Bronchial epithelial cell (primary cell): ENCODE results near the gene OR1K1. TPM values are rescaled to one million over a fixed set of nuclear protein-coding genes. Genes with fewer than 3 reads are reported as not detected.
"Not testable (repeated sequence)": the region's sequence is repeated elsewhere in the genome, so short reads cannot be mapped to it uniquely, and the experiment has no call there.

Source experiments
- DNase-seq: peaks from one replicate; pipeline ENCODE4 v3.0.0-alpha.2; 2010; ENCODE audit warnings: low read depth
- FAIRE-seq: peaks from 2 replicates; lab custom pipeline; 2011; peaks lifted over from hg19 to GRCh38; lab: Jason Lieb, UNC
- H3K27me3 ChIP-seq: 2 replicates; pipeline ENCODE4 v1.5.1; 2011; ENCODE audit warnings: low read length; ENCODE audit not compliant: control insufficient read depth, insufficient read depth
- H3K36me3 ChIP-seq: 2 replicates; pipeline ENCODE4 v1.5.1; 2011; ENCODE audit warnings: low read length; ENCODE audit not compliant: control insufficient read depth, insufficient read depth
- H3K4me3 ChIP-seq: 2 replicates; pipeline ENCODE4 v1.5.1; 2011; ENCODE audit warnings: mild to moderate bottlenecking, low read depth, low read length, control low read depth
- CTCF ChIP-seq: IDR thresholded peaks from 2 replicates; pipeline ENCODE4 v1.5.1; 2011; ENCODE audit warnings: mild to moderate bottlenecking, moderate library complexity, low read length, control low read depth, inconsistent platforms; ENCODE audit not compliant: insufficient read depth, severe bottlenecking
- total RNA-seq: library from RNA; depleted of rRNA; stranded (reverse); fragments of >200 nt; gene quantifications from 2 replicates; pipeline ENCODE4 v1.2.1, GENCODE V29; 2014

Gene OR1K1
- total RNA-seq, 1 donor from 2014 or later = not detected

GRCh38 chr9:122837266-122837850 is 37.4 kb downstream of the OR1K1 start:
- FAIRE-seq (no peak), DNase-seq (no peak)
- TF ChIP-seq CTCF = no peak
- no peaks in the 10 kb centered on the region for H3K27me3 ChIP-seq
- H3K4me3 ChIP-seq = no peak overlapping the region
- H3K36me3 ChIP-seq = no peaks in the 10 kb centered on the region

GRCh38 chr9:122838441-122838840 is 38.5 kb downstream of the OR1K1 start:
- not testable (repeated sequence) for DNase-seq

GRCh38 chr9:122841501-122841900 is 41.6 kb downstream of the OR1K1 start:
- no peak for TF ChIP-seq CTCF
- DNase-seq = no peak
- FAIRE-seq = no peak
- Histone ChIP-seq H3K4me3 (no peak overlapping the region), H3K27me3 (no peaks in the 10 kb centered on the region), H3K36me3 (no peaks in the 10 kb centered on the region)

More at GRCh38 chr9:122838441-122838840, 38.5 kb downstream of the OR1K1 start:
- not testable (repeated sequence) for FAIRE-seq, H3K27me3 ChIP-seq, H3K4me3 ChIP-seq, H3K36me3 ChIP-seq

- Histone ChIP-seq H3K36me3 (no peaks in the 10 kb centered on the region), H3K27me3 (no peaks in the 10 kb centered on the region), H3K4me3 (no peak overlapping the region)
- no peak for TF ChIP-seq CTCF
- FAIRE-seq = no peak
- no peak for DNase-seq
Measured at GRCh38 chr9:122844137-122844536, 44.2 kb downstream of the OR1K1 start.

- no peaks in the 10 kb centered on the region for H3K27me3 ChIP-seq
- peaks cover 2% of the 10 kb centered on the region for H3K36me3 ChIP-seq
- TF ChIP-seq CTCF = no peak
- H3K4me3 ChIP-seq = no peak overlapping the region
- DNase-seq = no peak
- no peak for FAIRE-seq
Measured at GRCh38 chr9:122845116-122845515, 45.2 kb downstream of the OR1K1 start.

- H3K4me3 ChIP-seq = no peak overlapping the region
- FAIRE-seq = no peak
Measured at GRCh38 chr9:122846371-122846940, 46.5 kb downstream of the OR1K1 start.

More at GRCh38 chr9:122846371-122846940, 46.5 kb downstream of the OR1K1 start:
- no peak for TF ChIP-seq CTCF
- DNase-seq = no peak
- Histone ChIP-seq H3K27me3 (no peaks in the 10 kb centered on the region), H3K36me3 (peaks cover 2% of the 10 kb centered on the region)
